Gastroesophageal sphincter (tissue), 3 donors: Measurements from ENCODE around the gene BRCA1.

Experiments
- EP300 ChIP-seq: sonication (generic); formaldehyde crosslinking; IDR thresholded peaks from one replicate; pipeline ENCODE4 v1.6.1; 2017; ENCODE audit warnings: antibody characterized with exemption, mild to moderate bottlenecking
- POLR2A ChIP-seq, 2 donors: fragments of 450-650 bp; IDR thresholded peaks; one replicate each; pipeline ENCODE4 v1.6.1; 2017; ENCODE audit warnings: antibody characterized with exemption in 2 of 2, mild to moderate bottlenecking in 2 of 2, moderate library complexity in 1 of 2
- POLR2AphosphoS5 ChIP-seq: sonication (generic); formaldehyde crosslinking; IDR thresholded peaks from one replicate; pipeline ENCODE4 v1.6.1; 2017; ENCODE audit warnings: antibody characterized with exemption
- TF ChIP-seq, protein P1 (sequence below), 4 experiments: fragments of 200-600 bp in 2 of 4; fragments of 450-650 bp in 2 of 4; sonication (generic) in 1 of 4; IDR thresholded peaks; one replicate each; pipeline ENCODE4 v1.5.1; 2017 to 2019; ENCODE audit warnings: antibody characterized with exemption in 4 of 4, mild to moderate bottlenecking in 2 of 4, moderate library complexity in 2 of 4

DNA sequence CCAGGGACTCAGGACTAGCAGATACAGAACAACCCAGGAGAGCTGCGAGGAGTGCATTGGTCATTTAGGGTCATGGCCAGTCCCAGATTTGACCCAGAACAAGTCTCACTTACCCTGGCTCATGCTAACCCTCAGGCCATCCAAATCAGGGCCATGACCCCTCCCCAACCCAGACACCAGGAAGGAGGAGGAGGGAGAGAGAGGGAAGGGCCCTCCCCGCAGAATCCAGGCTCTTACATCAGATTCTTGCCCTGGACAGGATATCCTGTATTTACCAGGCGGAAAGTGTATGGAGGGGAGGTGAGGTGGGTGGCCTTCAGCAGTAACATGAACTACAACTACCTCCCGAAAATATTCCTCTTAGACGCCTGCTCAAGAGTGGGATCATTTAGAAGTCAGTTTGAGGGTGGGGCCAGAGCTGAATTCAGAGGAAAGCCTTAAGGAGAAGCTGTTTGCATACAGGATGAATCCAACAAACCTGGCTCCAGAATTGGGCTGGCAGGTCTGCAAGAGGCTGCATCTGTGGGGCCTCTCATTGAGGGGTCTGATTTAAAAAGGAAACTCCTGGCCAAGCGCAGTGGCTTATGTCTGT lies 105.0 kb downstream of the BRCA1 start:
- TF ChIP-seq POLR2AphosphoS5 (no peak), POLR2A (IDR thresholded peaks at IDR 0.05) (no peak), EP300 (no peak)
- TF ChIP-seq, protein P1, sequence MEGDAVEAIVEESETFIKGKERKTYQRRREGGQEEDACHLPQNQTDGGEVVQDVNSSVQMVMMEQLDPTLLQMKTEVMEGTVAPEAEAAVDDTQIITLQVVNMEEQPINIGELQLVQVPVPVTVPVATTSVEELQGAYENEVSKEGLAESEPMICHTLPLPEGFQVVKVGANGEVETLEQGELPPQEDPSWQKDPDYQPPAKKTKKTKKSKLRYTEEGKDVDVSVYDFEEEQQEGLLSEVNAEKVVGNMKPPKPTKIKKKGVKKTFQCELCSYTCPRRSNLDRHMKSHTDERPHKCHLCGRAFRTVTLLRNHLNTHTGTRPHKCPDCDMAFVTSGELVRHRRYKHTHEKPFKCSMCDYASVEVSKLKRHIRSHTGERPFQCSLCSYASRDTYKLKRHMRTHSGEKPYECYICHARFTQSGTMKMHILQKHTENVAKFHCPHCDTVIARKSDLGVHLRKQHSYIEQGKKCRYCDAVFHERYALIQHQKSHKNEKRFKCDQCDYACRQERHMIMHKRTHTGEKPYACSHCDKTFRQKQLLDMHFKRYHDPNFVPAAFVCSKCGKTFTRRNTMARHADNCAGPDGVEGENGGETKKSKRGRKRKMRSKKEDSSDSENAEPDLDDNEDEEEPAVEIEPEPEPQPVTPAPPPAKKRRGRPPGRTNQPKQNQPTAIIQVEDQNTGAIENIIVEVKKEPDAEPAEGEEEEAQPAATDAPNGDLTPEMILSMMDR (IDR thresholded peaks at IDR 0.05) = no peak
